SK-N-MC (cell line): ENCODE results near the gene BTG4.

ENCODE experiments used
- EZH2 ChIP-seq: fragments of 200-600 bp; sonication (generic); IDR thresholded peaks from one replicate; pipeline ENCODE4 v1.6.1; 2017; ENCODE audit warnings: antibody characterized with exemption
- POLR2AphosphoS5 ChIP-seq: IDR thresholded peaks from 2 replicates; pipeline ENCODE4 v1.6.1; 2012; ENCODE audit warnings: mild to moderate bottlenecking, low read depth, low read length, borderline replicate concordance

- TF ChIP-seq EZH2 (no peak), POLR2AphosphoS5 (no peak)
These were observed 65.1 kb downstream of the BTG4 start for GRCh38 chr11:111447112-111447471.
